ENCODE data around the gene QSOX1. TPM values are rescaled to one million over a fixed set of nuclear protein-coding genes. Genes with fewer than 3 reads are reported as not detected.

Gene QSOX1
- total RNA-seq, 1 donor from 2014 or later = 156 TPM

DNA sequence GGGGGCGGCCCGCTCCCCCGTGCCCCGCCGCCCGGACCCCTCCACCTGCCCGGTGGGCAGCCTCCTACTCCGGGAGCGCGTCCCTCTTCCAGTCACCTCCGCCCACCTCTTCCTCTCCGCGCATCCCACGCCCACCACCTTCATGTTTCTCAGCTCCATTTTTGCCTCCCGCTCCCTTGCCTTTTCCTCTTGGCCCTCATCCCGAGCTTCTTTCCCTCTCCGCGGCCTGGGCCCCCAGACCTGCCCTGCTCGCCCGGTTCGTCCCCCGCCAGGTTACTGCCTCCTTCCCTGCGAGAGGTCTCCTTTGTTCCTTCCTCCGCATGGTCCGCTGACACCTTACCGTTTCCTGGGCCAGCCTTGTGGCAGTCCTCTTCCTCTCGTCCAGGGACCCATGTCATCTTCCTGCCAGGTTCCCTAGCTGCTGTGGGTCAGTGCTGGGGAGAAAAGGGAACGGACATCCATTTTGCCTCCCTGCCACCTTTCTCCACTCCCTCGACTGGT lies 563 bp downstream of the QSOX1 start:
- H3K4me3 Mint-ChIP-seq (ENCODE audit: unreplicated experiment) = peak overlapping the region; percentile 91
- peaks cover 6% of the 10 kb centered on the region for H3K27me3 Mint-ChIP-seq (ENCODE audit: low read depth, unreplicated experiment)
- no peaks in the 10 kb centered on the region for H3K9me3 Mint-ChIP-seq (ENCODE audit: unreplicated experiment)
- no peak for DNase-seq (ENCODE audit: low read depth)
- H3K4me1 Mint-ChIP-seq (ENCODE audit: low read depth, unreplicated experiment) = peaks cover 27% of the 10 kb centered on the region
- peaks cover 49% of the 10 kb centered on the region for H4K20me1 ChIP-seq (ENCODE audit: insufficient read depth, low read length)
- peak overlapping the region; percentile 94 for H3K9ac ChIP-seq (ENCODE audit: low read length)
- no peaks in the 10 kb centered on the region for H3K9me3 ChIP-seq (ENCODE audit: insufficient read depth, low read depth, low read length)
- FAIRE-seq = no peak
- H3K27ac ChIP-seq (ENCODE audit: low read depth, low read length) = peak overlapping the region; percentile 72
- peak overlapping the region; percentile 59 for H3K27ac Mint-ChIP-seq (ENCODE audit: unreplicated experiment)
- H3K36me3 ChIP-seq (ENCODE audit: insufficient read depth, low read length) = no peaks in the 10 kb centered on the region
- H3K36me3 Mint-ChIP-seq (ENCODE audit: low read depth, unreplicated experiment) = peaks cover 2% of the 10 kb centered on the region
- peak overlapping the region; percentile 98 for H3K4me2 ChIP-seq (ENCODE audit: low read length)
- peaks cover 45% of the 10 kb centered on the region for H3K4me1 ChIP-seq (ENCODE audit: insufficient read depth, low read length)
- peaks cover 51% of the 10 kb centered on the region for H3K79me2 ChIP-seq (ENCODE audit: insufficient read depth, low read length)
- peak overlapping the region; percentile 87 for H3K4me3 ChIP-seq (ENCODE audit: insufficient read depth, low read depth, low read length)
- TF ChIP-seq, protein P1, sequence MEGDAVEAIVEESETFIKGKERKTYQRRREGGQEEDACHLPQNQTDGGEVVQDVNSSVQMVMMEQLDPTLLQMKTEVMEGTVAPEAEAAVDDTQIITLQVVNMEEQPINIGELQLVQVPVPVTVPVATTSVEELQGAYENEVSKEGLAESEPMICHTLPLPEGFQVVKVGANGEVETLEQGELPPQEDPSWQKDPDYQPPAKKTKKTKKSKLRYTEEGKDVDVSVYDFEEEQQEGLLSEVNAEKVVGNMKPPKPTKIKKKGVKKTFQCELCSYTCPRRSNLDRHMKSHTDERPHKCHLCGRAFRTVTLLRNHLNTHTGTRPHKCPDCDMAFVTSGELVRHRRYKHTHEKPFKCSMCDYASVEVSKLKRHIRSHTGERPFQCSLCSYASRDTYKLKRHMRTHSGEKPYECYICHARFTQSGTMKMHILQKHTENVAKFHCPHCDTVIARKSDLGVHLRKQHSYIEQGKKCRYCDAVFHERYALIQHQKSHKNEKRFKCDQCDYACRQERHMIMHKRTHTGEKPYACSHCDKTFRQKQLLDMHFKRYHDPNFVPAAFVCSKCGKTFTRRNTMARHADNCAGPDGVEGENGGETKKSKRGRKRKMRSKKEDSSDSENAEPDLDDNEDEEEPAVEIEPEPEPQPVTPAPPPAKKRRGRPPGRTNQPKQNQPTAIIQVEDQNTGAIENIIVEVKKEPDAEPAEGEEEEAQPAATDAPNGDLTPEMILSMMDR (IDR thresholded peaks at IDR 0.05; ENCODE audit: insufficient read depth, low read depth, low read length) = no peak
- no peak for TF ChIP-seq EZH2 (IDR thresholded peaks at IDR 0.05; ENCODE audit: insufficient read depth, low read length)
- H3K27me3 ChIP-seq (ENCODE audit: insufficient read depth, low read length) = no peaks in the 10 kb centered on the region
- H2AFZ ChIP-seq (ENCODE audit: low read depth, low read length) = peak overlapping the region; percentile 83

DNA sequence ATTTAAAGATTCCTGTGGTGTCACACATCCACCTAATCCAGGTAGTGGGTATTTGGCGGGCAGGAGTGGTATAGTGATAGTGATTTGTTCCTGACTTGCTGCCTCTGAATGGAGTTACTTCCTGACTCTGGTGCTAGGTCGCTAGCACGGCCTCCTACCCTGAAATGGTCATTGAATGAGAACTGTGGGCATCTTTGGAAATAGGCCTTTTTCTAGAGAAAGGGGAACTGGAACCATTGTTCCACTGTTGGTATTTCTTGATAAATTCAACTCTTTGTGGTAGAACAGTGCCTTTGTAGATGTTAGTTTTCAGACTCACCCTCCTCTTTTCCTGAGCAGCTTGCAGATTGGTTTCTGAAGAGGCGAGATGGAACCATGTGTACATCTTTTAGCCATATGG lies 1.5 kb downstream of the QSOX1 start:
- peak overlapping the region; percentile 34 for H3K9ac ChIP-seq (ENCODE audit: low read length)
- peaks cover 41% of the 10 kb centered on the region for H3K4me1 ChIP-seq (ENCODE audit: insufficient read depth, low read length)
- peak overlapping the region; percentile 73 for H3K27ac ChIP-seq (ENCODE audit: low read depth, low read length)
- H3K4me3 ChIP-seq (ENCODE audit: insufficient read depth, low read depth, low read length) = peak overlapping the region; percentile 87
- no peaks in the 10 kb centered on the region for H3K9me3 ChIP-seq (ENCODE audit: insufficient read depth, low read depth, low read length)
- peaks cover 60% of the 10 kb centered on the region for H3K79me2 ChIP-seq (ENCODE audit: insufficient read depth, low read length)
- peak overlapping the region; percentile 98 for H3K4me2 ChIP-seq (ENCODE audit: low read length)
- Mint-ChIP-seq H3K27ac (ENCODE audit: unreplicated experiment) (no peak overlapping the region), H3K4me1 (ENCODE audit: low read depth, unreplicated experiment) (peaks cover 24% of the 10 kb centered on the region), H3K36me3 (ENCODE audit: low read depth, unreplicated experiment) (peaks cover 2% of the 10 kb centered on the region), H3K4me3 (ENCODE audit: unreplicated experiment) (peak overlapping the region; percentile 63), H3K9me3 (ENCODE audit: unreplicated experiment) (no peaks in the 10 kb centered on the region), H3K27me3 (ENCODE audit: low read depth, unreplicated experiment) (peaks cover 4% of the 10 kb centered on the region)
- peaks cover 55% of the 10 kb centered on the region for H4K20me1 ChIP-seq (ENCODE audit: insufficient read depth, low read length)
- no peak for TF ChIP-seq EZH2 (IDR thresholded peaks at IDR 0.05; ENCODE audit: insufficient read depth, low read length)
- TF ChIP-seq, protein P1 (IDR thresholded peaks at IDR 0.05; ENCODE audit: insufficient read depth, low read depth, low read length) = no peak
- no peak for FAIRE-seq
- no peaks in the 10 kb centered on the region for H3K36me3 ChIP-seq (ENCODE audit: insufficient read depth, low read length)
- no peak for DNase-seq (ENCODE audit: low read depth)
- no peak overlapping the region for H2AFZ ChIP-seq (ENCODE audit: low read depth, low read length)
- no peaks in the 10 kb centered on the region for H3K27me3 ChIP-seq (ENCODE audit: insufficient read depth, low read length)

DNA sequence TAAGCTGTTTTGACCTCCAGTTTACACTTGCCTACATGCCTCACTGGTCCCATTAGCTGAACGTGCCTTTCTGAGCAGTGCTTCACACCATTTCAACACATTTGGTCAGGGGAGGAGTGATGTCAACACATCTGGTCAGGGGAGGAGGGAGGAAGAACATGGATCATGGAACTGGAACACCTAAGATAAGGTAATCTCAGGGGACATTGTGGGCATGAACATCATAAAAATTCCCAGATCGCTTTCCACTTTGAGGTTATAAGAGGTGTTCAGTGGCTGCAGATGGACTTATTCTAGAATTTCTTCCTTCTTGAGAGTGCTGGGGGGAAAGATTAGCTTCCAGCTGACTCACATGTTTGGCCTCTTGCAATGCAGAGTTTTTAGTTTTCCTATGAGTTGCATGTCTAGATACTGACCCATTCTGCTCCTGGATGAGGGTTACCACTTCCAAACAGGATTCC lies 2.0 kb downstream of the QSOX1 start:
- Histone ChIP-seq H3K9me3 (ENCODE audit: insufficient read depth, low read depth, low read length) (no peaks in the 10 kb centered on the region), H3K4me3 (ENCODE audit: insufficient read depth, low read depth, low read length) (peak overlapping the region; percentile 87), H3K4me1 (ENCODE audit: insufficient read depth, low read length) (peaks cover 37% of the 10 kb centered on the region), H4K20me1 (ENCODE audit: insufficient read depth, low read length) (peaks cover 55% of the 10 kb centered on the region), H3K36me3 (ENCODE audit: insufficient read depth, low read length) (no peaks in the 10 kb centered on the region), H3K4me2 (ENCODE audit: low read length) (peak overlapping the region; percentile 98), H3K27ac (ENCODE audit: low read depth, low read length) (peak overlapping the region; percentile 73), H3K79me2 (ENCODE audit: insufficient read depth, low read length) (peaks cover 64% of the 10 kb centered on the region), H2AFZ (ENCODE audit: low read depth, low read length) (no peak overlapping the region), H3K27me3 (ENCODE audit: insufficient read depth, low read length) (no peaks in the 10 kb centered on the region), H3K9ac (ENCODE audit: low read length) (peak overlapping the region; percentile 34)
- FAIRE-seq = no peak
- no peaks in the 10 kb centered on the region for H3K27me3 Mint-ChIP-seq (ENCODE audit: low read depth, unreplicated experiment)
- peak overlapping the region; percentile 63 for H3K4me3 Mint-ChIP-seq (ENCODE audit: unreplicated experiment)
- H3K9me3 Mint-ChIP-seq (ENCODE audit: unreplicated experiment) = no peaks in the 10 kb centered on the region
- peaks cover 2% of the 10 kb centered on the region for H3K36me3 Mint-ChIP-seq (ENCODE audit: low read depth, unreplicated experiment)
- TF ChIP-seq, protein P1 (IDR thresholded peaks at IDR 0.05; ENCODE audit: insufficient read depth, low read depth, low read length) = no peak
- TF ChIP-seq EZH2 (IDR thresholded peaks at IDR 0.05; ENCODE audit: insufficient read depth, low read length) = no peak
- H3K27ac Mint-ChIP-seq (ENCODE audit: unreplicated experiment) = peak overlapping the region; percentile 51
- DNase-seq (ENCODE audit: low read depth) = peak; percentile 78
- H3K4me1 Mint-ChIP-seq (ENCODE audit: low read depth, unreplicated experiment) = peaks cover 22% of the 10 kb centered on the region

Data from astrocyte (in vitro differentiated cells and primary cell).